Stimulated activated effector memory CD8-positive, alpha-beta T cell treated with anti-CD3 and anti-CD28 coated beads, Interleukin-12 subunit alpha, Interleukin-12 subunit beta, amount 100 ng/mL, for 72 hours (primary cell): ENCODE data around the gene TRAF3.

Experiments
- ATAC-seq: fragments of 150-1000 bp; cut with Tn5 transposase; 2 replicates; pipeline ENCODE4 v1.10.0; 2021
- DNase-seq, 2 donors: peaks; one replicate each; pipeline ENCODE4 v3.0.0; 2021 to 2022; ENCODE audit warnings: low spot score in 2 of 2
- H3K27ac Mint-ChIP-seq: one replicate; pipeline ENCODE4 v1.8.0; 2022; ENCODE audit warnings: mild to moderate bottlenecking, mixed read lengths
- H3K36me3 Mint-ChIP-seq: one replicate; pipeline ENCODE4 v1.8.0; 2022; ENCODE audit warnings: mild to moderate bottlenecking, mixed read lengths
- H3K4me1 Mint-ChIP-seq: one replicate; pipeline ENCODE4 v1.8.0; 2022; ENCODE audit warnings: mixed read lengths
- H3K4me3 Mint-ChIP-seq: one replicate; pipeline ENCODE4 v1.8.0; 2022; ENCODE audit warnings: mild to moderate bottlenecking, mixed read lengths
- H3K9me3 Mint-ChIP-seq: one replicate; pipeline ENCODE4 v1.8.0; 2022; ENCODE audit warnings: mixed read lengths

The TRAF3 gene

GRCh38 chr14:102903248-102903888 lies 126.1 kb downstream of the TRAF3 start:
- no peak overlapping the region for H3K4me3 Mint-ChIP-seq
- peak overlapping the region; percentile 86 for H3K27ac Mint-ChIP-seq
- H3K4me1 Mint-ChIP-seq: peaks cover 47% of the 10 kb centered on the region

DNA sequence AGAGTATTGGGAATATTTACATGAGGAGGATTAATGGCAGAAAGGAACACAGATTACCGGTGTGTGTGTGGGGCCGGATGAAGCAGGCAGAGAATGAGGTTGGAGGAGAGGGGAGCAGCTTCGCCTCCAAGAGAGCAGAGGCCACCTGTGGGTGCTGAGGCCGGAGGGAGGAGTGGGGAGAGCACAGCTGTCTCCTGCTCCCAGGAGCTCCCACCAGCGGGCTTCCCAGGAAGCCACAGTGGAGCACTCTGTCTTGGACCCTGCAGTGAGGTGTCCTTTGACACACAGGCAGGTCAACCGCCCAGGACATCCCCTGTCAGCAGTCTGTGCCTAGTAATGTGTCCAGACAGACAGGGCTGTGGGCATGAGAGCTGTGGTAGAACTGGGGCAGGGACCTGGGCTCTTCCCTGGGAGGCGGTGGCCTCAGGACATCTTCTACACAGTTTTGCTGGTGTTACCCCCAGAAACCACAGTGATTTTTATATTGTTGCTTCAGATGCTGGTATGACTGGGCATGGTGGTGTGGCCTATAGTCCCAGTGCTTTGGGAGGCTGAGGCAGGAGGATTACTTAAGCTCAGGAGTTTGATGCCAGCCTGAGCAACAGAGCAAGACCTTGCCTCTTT lies 126.8 kb downstream of the TRAF3 start:
- Mint-ChIP-seq H3K36me3 (peaks cover 99% of the 10 kb centered on the region), H3K9me3 (no peaks in the 10 kb centered on the region), H3K4me3 (no peak overlapping the region), H3K27ac (peak overlapping the region; percentile 86), H3K4me1 (peaks cover 42% of the 10 kb centered on the region)
- ATAC-seq: peak; percentile 47
- DNase-seq: no peak

More at GRCh38 chr14:102903248-102903888, 126.1 kb downstream of the TRAF3 start:
- H3K36me3 Mint-ChIP-seq: peaks cover 100% of the 10 kb centered on the region
- no peak for DNase-seq
- H3K9me3 Mint-ChIP-seq: no peaks in the 10 kb centered on the region
- ATAC-seq: no peak

- no peaks in the 10 kb centered on the region for H3K9me3 Mint-ChIP-seq
- DNase-seq (no peak), ATAC-seq (no peak)
- no peak overlapping the region for H3K4me3 Mint-ChIP-seq
- peaks cover 99% of the 10 kb centered on the region for H3K36me3 Mint-ChIP-seq
- peaks cover 37% of the 10 kb centered on the region for H3K4me1 Mint-ChIP-seq
- H3K27ac Mint-ChIP-seq: no peak overlapping the region
Measured at GRCh38 chr14:102905116-102906108, 128.2 kb downstream of the TRAF3 start.

GRCh38 chr14:102906616-102907302 lies 129.5 kb downstream of the TRAF3 start:
- Mint-ChIP-seq H3K9me3 (no peaks in the 10 kb centered on the region), H3K4me1 (peaks cover 24% of the 10 kb centered on the region), H3K36me3 (peaks cover 98% of the 10 kb centered on the region), H3K4me3 (no peak overlapping the region), H3K27ac (no peak overlapping the region)
- ATAC-seq (no peak), DNase-seq (no peak)

- Mint-ChIP-seq H3K36me3 (peaks cover 95% of the 10 kb centered on the region), H3K4me1 (peaks cover 20% of the 10 kb centered on the region), H3K27ac (peak overlapping the region; percentile 71), H3K9me3 (no peaks in the 10 kb centered on the region), H3K4me3 (no peak overlapping the region)
- ATAC-seq (no peak), DNase-seq (no peak)
Measured at GRCh38 chr14:102907303-102907844, 130.1 kb downstream of the TRAF3 start.

DNA sequence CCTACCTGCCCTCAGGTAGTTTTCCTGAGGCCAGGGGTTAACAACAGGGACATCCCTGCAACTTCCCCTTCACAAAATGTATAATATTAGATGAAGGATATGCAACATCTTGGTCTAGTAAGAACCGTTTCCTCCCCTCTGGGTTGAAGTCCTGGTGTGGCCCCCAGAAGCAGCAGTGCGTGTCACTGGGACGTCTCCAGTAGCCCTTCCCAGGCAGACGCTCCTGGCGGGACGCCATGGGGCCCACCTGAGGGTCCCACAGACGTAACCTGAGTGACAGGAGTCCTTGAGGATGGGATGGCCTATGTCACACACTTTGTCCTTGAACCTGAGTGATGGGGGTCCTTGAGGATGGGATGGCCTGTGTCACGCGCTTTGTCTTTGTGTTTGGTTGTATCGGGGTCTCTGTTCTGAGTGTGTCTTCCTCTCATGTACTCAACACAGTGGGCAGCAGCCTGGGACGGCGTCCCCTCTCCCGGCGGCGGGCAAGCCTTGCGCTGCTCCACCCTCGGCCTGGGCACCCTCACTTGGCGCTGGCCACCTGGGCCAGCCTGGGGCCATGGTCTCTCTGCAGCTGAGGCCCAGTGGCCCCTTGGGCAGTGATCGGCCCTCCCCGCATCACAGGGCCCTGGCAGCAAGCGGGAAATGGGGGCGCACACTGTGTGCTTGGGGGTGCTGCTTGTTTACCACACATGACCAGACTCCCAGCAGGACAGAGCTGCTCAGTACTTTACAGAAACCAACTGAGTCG lies 130.9 kb downstream of the TRAF3 start:
- no peak for DNase-seq
- H3K27ac Mint-ChIP-seq: peak overlapping the region; percentile 71
- ATAC-seq: no peak
- H3K9me3 Mint-ChIP-seq: no peaks in the 10 kb centered on the region
- H3K4me1 Mint-ChIP-seq: peaks cover 13% of the 10 kb centered on the region
- H3K36me3 Mint-ChIP-seq: peaks cover 95% of the 10 kb centered on the region
- no peak overlapping the region for H3K4me3 Mint-ChIP-seq

GRCh38 chr14:102908766-102909455 lies 131.7 kb downstream of the TRAF3 start:
- H3K27ac Mint-ChIP-seq: peak overlapping the region; percentile 71
- DNase-seq: no peak
- peaks cover 93% of the 10 kb centered on the region for H3K36me3 Mint-ChIP-seq
- ATAC-seq: no peak
- H3K4me1 Mint-ChIP-seq: peaks cover 5% of the 10 kb centered on the region
- no peaks in the 10 kb centered on the region for H3K9me3 Mint-ChIP-seq
- H3K4me3 Mint-ChIP-seq: no peak overlapping the region

- DNase-seq: no peak
- ATAC-seq: no peak
- Mint-ChIP-seq H3K36me3 (peaks cover 89% of the 10 kb centered on the region), H3K27ac (peak overlapping the region; percentile 52), H3K4me1 (peaks cover 5% of the 10 kb centered on the region), H3K4me3 (no peak overlapping the region), H3K9me3 (no peaks in the 10 kb centered on the region)
Measured at GRCh38 chr14:102909462-102909861, 132.2 kb downstream of the TRAF3 start.

GRCh38 chr14:102909911-102910310 lies 132.7 kb downstream of the TRAF3 start:
- peak overlapping the region; percentile 52 for H3K27ac Mint-ChIP-seq

GRCh38 chr14:102910442-102910841 lies 133.2 kb downstream of the TRAF3 start:
- H3K27ac Mint-ChIP-seq: peak overlapping the region; percentile 52

More at GRCh38 chr14:102909911-102910310, 132.7 kb downstream of the TRAF3 start:
- Mint-ChIP-seq H3K4me1 (peaks cover 5% of the 10 kb centered on the region), H3K9me3 (no peaks in the 10 kb centered on the region), H3K36me3 (peaks cover 86% of the 10 kb centered on the region), H3K4me3 (no peak overlapping the region)
- ATAC-seq (no peak), DNase-seq (no peak)

GRCh38 chr14:102911541-102911951 lies 134.3 kb downstream of the TRAF3 start:
- Mint-ChIP-seq H3K9me3 (no peaks in the 10 kb centered on the region), H3K27ac (peak overlapping the region; percentile 52), H3K36me3 (peaks cover 86% of the 10 kb centered on the region), H3K4me3 (no peak overlapping the region), H3K4me1 (peaks cover 5% of the 10 kb centered on the region)
- no peak for ATAC-seq
- no peak for DNase-seq

More at GRCh38 chr14:102910442-102910841, 133.2 kb downstream of the TRAF3 start:
- DNase-seq (no peak), ATAC-seq (no peak)
- Mint-ChIP-seq H3K36me3 (peaks cover 86% of the 10 kb centered on the region), H3K4me3 (no peak overlapping the region), H3K9me3 (no peaks in the 10 kb centered on the region), H3K4me1 (peaks cover 5% of the 10 kb centered on the region)

DNA sequence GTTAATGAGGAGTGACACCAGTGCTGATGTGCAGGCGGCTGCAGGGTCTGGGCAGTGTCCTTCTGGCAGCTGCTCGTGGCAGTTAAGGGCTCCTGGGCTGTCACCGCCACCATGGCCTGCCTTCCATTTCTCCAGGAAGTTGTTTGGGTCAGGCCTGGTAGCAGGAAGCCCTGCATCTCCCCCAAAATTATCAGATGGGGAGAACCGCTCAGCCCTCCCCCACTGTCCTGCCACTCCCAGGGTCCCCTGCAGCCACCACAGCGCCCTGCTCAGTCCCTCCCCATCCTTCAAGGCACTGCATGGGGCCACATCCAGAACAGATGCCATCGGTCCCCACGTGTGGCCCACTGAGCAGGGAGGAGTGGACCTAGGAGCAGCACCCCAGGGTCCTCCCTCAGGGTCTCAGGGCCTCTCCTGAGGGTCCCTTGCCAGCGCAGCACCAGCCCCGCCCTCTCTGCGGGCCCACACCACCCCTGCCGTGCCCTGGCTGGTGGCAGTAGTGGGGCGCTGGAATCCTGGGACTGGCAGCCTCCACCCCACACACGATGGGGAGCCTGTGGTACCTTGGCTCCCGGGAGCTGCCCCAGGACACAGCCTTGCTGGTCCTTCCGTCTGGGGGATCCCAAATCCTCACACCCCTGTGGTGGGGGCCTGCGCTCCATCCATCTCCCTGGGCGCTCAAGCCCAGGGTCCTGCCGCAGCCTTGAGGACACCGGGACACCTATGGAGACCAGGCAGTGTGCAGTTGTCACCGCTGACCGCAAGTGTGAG lies 134.9 kb downstream of the TRAF3 start:
- H3K27ac Mint-ChIP-seq: peak overlapping the region; percentile 56
- H3K4me1 Mint-ChIP-seq: peaks cover 5% of the 10 kb centered on the region
- DNase-seq (no peak), ATAC-seq (no peak)
- H3K9me3 Mint-ChIP-seq: no peaks in the 10 kb centered on the region
- H3K36me3 Mint-ChIP-seq: peaks cover 86% of the 10 kb centered on the region
- no peak overlapping the region for H3K4me3 Mint-ChIP-seq
